ENCODE results near the gene ZDHHC18.
"Not testable (repeated sequence)": the region's sequence is repeated elsewhere in the genome, so short reads cannot be mapped to it uniquely, and the experiment has no call there.

ZDHHC18 gene

DNA sequence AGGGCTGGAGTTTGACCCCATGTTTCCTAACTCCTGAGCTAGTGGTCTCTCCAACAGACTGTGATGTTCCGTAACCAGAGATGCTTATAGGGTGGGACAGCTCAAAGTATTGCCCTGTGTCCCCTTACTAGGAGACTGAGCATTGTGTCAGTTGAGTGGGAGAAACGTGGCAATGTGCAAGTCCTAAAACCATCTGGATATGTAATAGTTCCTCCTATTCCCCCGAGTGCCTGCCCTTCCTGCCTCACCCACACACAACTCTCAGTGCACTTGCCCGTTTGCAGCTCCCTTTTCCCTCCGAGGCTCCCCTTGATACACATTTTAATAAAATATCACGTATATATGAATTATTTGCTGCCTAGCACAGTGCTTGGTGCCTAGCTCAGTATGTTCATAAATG is 35.3 kb upstream of the ZDHHC18 start:
- no peak overlapping the region for H3K4me3 ChIP-seq (ENCODE audit: control insufficient read depth, low read depth, low read length)
- TF ChIP-seq, protein P1, sequence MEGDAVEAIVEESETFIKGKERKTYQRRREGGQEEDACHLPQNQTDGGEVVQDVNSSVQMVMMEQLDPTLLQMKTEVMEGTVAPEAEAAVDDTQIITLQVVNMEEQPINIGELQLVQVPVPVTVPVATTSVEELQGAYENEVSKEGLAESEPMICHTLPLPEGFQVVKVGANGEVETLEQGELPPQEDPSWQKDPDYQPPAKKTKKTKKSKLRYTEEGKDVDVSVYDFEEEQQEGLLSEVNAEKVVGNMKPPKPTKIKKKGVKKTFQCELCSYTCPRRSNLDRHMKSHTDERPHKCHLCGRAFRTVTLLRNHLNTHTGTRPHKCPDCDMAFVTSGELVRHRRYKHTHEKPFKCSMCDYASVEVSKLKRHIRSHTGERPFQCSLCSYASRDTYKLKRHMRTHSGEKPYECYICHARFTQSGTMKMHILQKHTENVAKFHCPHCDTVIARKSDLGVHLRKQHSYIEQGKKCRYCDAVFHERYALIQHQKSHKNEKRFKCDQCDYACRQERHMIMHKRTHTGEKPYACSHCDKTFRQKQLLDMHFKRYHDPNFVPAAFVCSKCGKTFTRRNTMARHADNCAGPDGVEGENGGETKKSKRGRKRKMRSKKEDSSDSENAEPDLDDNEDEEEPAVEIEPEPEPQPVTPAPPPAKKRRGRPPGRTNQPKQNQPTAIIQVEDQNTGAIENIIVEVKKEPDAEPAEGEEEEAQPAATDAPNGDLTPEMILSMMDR (IDR thresholded peaks at IDR 0.05; ENCODE audit: control insufficient read depth, insufficient read depth, low read depth, low read length, missing control alignments) = no peak
- no peak for DNase-seq (ENCODE audit: low read depth)

DNA sequence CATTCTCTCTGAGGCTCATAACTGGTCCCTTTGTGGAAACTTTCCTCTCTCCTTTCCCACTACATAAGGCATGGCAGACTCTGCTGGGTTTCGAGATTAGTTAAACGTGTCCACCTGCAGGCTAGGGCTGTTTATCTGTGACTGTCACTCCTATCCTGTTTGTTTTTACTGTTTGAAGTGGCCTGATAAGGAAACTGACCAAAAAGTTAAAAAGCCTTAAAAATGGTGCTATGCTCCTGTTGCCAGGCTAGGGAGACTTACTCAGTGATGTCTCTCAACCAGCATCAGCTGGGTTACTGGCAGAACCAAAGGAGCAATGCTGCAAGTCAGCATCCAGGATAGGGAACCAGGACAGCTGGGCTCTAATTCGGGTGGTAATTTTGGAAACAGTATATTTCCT is 34.9 kb upstream of the ZDHHC18 start:
- TF ChIP-seq, protein P1 (IDR thresholded peaks at IDR 0.05; ENCODE audit: control insufficient read depth, insufficient read depth, low read depth, low read length, missing control alignments) = no peak

DNA sequence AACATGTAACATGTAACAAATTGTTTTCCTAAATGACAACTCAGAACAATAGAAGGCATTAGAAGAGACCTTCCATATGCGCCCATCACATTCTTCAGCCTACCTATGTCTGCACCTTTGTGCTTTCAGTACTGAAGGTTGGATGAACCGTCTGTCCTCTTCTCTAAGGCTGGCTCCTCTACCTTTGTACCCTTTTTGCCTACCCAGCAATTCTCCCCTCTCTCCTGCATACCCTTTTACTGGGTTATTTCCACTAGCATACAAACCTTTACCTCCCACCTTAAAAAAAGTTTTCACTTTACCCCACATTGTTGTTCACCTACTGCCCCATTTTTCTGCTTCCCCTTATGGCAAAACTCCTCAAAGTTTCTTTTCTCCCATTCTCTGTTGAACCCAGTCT is 33.6 kb upstream of the ZDHHC18 start:
- no peak overlapping the region for H3K4me3 ChIP-seq (ENCODE audit: control insufficient read depth, low read depth, low read length)
- no peak for DNase-seq (ENCODE audit: low read depth)
- TF ChIP-seq, protein P1 (IDR thresholded peaks at IDR 0.05; ENCODE audit: control insufficient read depth, insufficient read depth, low read depth, low read length, missing control alignments) = no peak

More for the DNA sequence above, 34.9 kb upstream of the ZDHHC18 start:
- no peak for DNase-seq (ENCODE audit: low read depth)
- no peak overlapping the region for H3K4me3 ChIP-seq (ENCODE audit: control insufficient read depth, low read depth, low read length)

DNA sequence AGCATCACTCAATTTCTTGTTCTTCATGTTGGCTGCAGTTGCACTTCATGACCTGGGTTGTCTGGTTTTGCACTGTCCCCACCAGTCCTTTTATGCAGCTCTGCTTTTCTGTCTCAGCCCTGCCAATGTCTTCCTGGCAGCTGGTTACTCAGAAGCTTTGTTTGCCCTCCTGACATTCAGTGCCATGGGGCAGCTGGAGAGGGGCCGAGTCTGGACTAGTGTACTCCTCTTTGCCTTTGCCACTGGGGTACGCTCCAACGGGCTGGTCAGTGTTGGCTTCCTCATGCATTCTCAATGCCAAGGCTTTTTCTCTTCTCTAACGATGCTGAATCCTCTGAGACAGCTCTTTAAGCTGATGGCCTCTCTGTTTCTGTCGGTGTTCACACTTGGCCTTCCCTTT is 32.1 kb upstream of the ZDHHC18 start:
- DNase-seq (ENCODE audit: low read depth) = no peak
- TF ChIP-seq, protein P1 (IDR thresholded peaks at IDR 0.05; ENCODE audit: control insufficient read depth, insufficient read depth, low read depth, low read length, missing control alignments) = no peak
- H3K4me3 ChIP-seq (ENCODE audit: control insufficient read depth, low read depth, low read length) = no peak overlapping the region

DNA sequence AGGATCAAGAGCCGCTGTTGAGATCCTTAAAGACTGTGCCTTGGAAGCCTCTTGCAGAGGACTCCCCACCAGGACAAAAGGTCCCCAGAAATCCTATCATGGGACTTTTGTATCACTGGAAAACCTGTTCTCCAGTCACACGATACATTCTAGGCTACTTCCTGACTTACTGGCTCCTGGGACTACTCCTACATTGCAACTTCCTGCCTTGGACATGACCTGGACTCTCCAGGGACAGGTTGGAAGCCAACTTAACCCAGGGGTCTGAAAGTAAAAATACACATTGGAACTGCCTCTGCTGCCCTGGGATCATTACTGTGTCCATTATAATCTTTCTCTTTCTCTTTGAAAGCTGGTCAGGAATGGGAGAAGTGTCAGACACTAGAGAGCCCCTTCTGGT is 28.9 kb upstream of the ZDHHC18 start:
- H3K4me3 ChIP-seq (ENCODE audit: control insufficient read depth, low read depth, low read length) = no peak overlapping the region
- no peak for DNase-seq (ENCODE audit: low read depth)
- TF ChIP-seq, protein P1 (IDR thresholded peaks at IDR 0.05; ENCODE audit: control insufficient read depth, insufficient read depth, low read depth, low read length, missing control alignments) = no peak

DNA sequence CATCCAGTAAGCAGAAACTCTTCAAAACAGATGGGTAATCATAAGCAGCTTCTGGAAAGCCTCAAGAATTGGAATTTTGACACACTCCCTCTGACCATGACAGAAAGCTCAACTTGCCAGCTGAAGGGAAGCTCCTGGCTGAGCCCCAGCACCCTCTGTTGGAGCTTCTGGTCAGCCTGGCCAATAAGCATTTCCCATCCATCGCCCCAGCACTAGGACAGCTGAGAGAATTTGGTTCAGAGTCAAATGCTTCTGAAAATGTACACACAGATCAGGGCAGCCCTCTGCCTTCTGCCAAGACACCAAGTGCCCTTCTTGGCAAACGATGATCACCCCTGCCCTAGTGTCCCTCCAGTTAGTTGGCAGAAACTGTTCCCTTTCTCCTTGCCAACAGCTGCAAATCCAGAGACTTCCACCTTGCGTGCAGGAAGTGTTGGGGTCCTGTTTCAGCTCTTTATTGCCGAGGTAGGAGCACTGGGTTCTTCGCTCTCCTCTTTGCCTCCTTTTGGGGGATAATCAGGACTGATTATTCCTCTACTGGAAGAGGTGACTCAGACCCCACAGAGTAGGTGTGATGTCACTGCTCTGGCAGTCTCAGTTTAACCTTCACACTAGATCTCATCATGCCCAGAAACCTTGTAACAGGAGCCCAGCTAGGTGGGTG is 26.9 kb upstream of the ZDHHC18 start:
- TF ChIP-seq, protein P1 (IDR thresholded peaks at IDR 0.05; ENCODE audit: control insufficient read depth, insufficient read depth, low read depth, low read length, missing control alignments) = no peak
- no peak overlapping the region for H3K4me3 ChIP-seq (ENCODE audit: control insufficient read depth, low read depth, low read length)
- DNase-seq (ENCODE audit: low read depth) = no peak

DNA sequence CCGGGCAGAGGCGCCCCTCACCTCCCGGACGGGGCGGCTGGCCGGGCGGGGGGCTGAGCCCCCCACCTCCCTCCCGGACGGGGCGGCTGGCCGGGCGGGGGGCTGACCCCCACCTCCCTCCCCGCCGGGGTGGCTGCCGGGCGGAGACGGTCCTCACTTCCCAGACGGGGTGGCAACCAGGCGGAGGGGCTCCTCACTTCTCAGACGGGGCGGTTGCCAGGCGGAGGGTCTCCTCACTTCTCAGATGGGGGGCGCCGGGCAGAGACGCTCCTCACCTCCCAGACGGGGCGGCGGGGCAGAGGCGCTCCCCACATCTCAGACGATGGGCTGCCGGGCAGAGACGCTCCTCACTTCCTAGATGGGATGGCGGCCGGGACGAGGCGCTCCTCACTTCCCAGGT is 22.6 kb upstream of the ZDHHC18 start:
- not testable (repeated sequence) for H3K4me3 ChIP-seq (ENCODE audit: control insufficient read depth, low read depth, low read length); DNase-seq (ENCODE audit: low read depth)
